A549 (cell line): ENCODE results near the gene BPI.

Experiments
- CTCF ChIP-seq: fragments of >200 bp; sonication (Bioruptor Twin); formaldehyde crosslinking; IDR thresholded peaks from 3 replicates; pipeline ENCODE4 v1.5.1; 2016
- HDAC2 ChIP-seq: fragments of 200-600 bp; sonication (generic); IDR thresholded peaks from 2 replicates; pipeline ENCODE4 v1.6.1; 2016

- TF ChIP-seq CTCF (no peak), HDAC2 (no peak)
Observed at GRCh38 chr20:38330638-38331037, 26.7 kb downstream of the BPI start.
